GM12864 (cell line): Measurements from ENCODE around the gene MGAT5.

ENCODE experiments used
- DNase-seq: peaks from one replicate; pipeline ENCODE4 v3.0.0-alpha.2; 2011; ENCODE audit warnings: low read depth
- H3K4me3 ChIP-seq: 2 replicates; pipeline ENCODE4 v1.5.1; 2011; ENCODE audit warnings: mild to moderate bottlenecking, low read depth, low read length, control low read depth
- TF ChIP-seq, protein P1 (sequence below): IDR thresholded peaks from 2 replicates; pipeline ENCODE4 v1.5.1; 2011; ENCODE audit warnings: low read depth, mild to moderate bottlenecking, moderate library complexity, low read length, control low read depth, inconsistent platforms; ENCODE audit errors: missing control alignments

MGAT5 gene

DNA sequence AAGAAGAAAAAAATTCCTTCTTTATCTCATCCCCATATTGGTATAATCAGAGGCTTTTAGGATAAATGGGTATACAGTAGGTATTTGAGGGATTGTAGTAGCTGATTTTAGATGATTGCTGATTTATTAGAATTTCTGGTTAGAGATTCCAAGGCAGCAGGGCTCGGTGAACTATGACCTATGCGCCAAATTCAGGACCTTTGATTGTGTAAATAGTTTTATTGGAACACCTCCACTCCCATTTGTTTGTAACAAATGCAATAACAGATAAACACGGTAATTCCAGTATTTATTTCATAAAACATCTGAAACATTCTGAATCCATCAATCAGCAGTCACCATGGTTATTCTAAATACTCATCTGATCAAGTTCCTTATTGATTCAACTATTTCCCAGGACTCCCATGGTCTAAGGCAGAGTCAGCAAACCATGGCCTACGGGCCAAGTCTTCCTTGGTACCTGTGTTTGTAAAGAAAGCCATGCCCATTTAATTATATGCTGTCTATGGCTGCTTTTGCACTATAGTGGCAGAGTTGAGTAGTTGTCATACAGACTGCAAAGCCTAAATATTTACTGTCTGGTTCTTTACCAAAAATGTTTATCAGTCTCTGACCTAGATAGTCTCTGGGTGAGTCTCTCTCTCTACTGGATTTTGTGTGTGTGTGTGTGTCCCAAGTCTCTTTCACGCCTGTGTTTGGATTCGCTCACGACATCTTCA lies 4.3 kb downstream of the MGAT5 start:
- TF ChIP-seq, protein P1, sequence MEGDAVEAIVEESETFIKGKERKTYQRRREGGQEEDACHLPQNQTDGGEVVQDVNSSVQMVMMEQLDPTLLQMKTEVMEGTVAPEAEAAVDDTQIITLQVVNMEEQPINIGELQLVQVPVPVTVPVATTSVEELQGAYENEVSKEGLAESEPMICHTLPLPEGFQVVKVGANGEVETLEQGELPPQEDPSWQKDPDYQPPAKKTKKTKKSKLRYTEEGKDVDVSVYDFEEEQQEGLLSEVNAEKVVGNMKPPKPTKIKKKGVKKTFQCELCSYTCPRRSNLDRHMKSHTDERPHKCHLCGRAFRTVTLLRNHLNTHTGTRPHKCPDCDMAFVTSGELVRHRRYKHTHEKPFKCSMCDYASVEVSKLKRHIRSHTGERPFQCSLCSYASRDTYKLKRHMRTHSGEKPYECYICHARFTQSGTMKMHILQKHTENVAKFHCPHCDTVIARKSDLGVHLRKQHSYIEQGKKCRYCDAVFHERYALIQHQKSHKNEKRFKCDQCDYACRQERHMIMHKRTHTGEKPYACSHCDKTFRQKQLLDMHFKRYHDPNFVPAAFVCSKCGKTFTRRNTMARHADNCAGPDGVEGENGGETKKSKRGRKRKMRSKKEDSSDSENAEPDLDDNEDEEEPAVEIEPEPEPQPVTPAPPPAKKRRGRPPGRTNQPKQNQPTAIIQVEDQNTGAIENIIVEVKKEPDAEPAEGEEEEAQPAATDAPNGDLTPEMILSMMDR = no peak
- H3K4me3 ChIP-seq = no peak overlapping the region
- no peak for DNase-seq

GRCh38 chr2:134258684-134259388 lies 5.0 kb downstream of the MGAT5 start:
- no peak for DNase-seq
- H3K4me3 ChIP-seq = no peak overlapping the region
- TF ChIP-seq, protein P1 = no peak

- DNase-seq = no peak
- H3K4me3 ChIP-seq = no peak overlapping the region
- TF ChIP-seq, protein P1 = no peak
Observed at GRCh38 chr2:134259571-134259970, 5.7 kb downstream of the MGAT5 start.

GRCh38 chr2:134259994-134260393 lies 6.1 kb downstream of the MGAT5 start:
- H3K4me3 ChIP-seq = no peak overlapping the region
- no peak for DNase-seq
- TF ChIP-seq, protein P1 = no peak

DNA sequence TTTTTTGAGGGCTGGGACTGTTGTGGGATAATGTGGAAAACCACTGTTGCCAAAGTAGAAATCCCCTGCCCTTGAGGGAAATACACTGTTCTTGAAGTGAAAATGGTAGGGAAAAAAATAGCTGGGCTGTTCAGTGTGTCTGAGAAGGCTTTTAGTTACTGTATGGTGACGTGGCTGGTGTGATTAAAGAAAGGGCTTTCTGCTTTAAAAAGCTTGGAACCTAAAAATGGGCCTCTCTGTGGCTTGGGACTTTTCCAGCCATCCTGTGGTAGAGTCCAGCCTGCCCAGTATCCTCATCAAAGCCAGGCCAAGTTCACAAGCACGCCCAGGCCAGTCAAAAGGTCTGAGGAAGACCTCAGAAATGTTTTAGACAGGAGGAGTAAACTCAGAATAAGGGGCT lies 6.8 kb downstream of the MGAT5 start:
- DNase-seq = no peak
- H3K4me3 ChIP-seq = no peak overlapping the region

GRCh38 chr2:134261398-134262131 lies 7.7 kb downstream of the MGAT5 start:
- no peak overlapping the region; the same call in 1 of the 2 replicates for H3K4me3 ChIP-seq
- TF ChIP-seq, protein P1 = no peak
- DNase-seq = no peak

More for the DNA sequence above, 6.8 kb downstream of the MGAT5 start:
- TF ChIP-seq, protein P1 = no peak
